ENCODE measurements around the gene MGRN1.

MGRN1 gene

DNA sequence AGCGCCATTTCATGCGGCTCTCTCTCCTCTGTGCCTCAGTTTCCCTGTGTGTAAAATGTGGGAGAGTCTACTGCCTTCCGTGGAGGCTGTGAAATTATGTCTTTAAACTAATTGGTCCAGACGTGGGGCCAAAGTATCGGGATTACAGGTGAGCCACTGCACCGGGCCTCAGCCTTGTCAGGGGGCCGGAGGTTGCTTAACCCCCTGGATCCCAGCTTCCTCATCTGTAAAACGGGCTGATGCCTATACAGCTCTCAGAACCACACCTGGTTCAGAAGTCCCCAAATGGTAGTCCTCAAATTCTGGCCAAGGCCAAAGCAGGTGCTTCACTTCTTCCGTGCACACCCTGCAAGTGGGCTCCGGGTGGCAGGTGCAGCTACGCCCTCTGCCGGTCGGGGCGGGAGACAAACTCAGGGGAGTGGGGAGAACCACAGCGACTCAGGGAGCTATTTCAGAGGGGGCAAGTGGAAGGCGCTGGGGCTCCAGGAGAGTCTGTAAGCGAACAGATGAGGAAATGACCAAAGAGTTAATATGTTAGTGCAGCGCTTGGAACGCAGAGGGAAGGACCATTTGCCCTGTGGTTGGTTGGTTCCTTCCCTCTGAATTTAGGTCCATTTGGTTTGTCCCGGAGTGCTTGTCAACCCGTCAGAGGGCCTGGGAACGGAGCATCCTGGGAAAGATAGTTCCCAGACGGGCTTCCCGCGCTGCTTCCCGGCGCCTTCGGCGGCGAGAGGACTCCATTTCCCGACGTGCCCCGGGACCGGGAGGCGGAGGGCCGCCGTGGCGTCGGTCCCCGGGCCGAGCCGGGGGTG lies at the start of gene MGRN1:
MGRN1 (plus strand) TSS at position 812 of the 812 bp plus-strand sequence. CDS start 135 bp downstream, outside the sequence.
- peak; percentile 93 for DNase-seq

- DNase-seq = no peak
Measured at GRCh38 chr16:4574919-4575705, 49.5 kb upstream of the MGRN1 start.

DNA sequence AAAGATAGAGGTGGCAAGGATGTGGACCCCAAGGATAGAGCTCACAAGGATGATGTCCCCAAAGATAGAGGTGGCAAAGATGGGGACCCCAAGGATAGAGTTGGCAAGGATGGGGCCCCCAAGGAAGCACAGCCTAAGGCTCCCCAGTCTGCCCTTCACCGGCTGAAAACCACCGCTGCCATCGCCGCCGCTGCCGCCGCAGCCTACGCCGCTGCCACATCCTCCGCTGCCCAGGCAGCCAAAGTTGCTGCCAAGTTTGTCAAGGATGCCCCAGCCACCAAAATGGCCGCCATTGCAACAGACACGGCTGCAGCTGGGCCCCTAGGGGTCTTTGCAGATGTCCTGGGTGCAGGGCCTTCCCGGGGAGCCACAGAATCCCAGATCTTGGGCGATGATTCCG lies 48.6 kb upstream of the MGRN1 start:
- DNase-seq = no peak

- DNase-seq = peak; percentile 58
Measured at GRCh38 chr16:4578961-4579530, 45.6 kb upstream of the MGRN1 start.

- no peak for DNase-seq
Measured at GRCh38 chr16:4580250-4580649, 44.4 kb upstream of the MGRN1 start.

DNA sequence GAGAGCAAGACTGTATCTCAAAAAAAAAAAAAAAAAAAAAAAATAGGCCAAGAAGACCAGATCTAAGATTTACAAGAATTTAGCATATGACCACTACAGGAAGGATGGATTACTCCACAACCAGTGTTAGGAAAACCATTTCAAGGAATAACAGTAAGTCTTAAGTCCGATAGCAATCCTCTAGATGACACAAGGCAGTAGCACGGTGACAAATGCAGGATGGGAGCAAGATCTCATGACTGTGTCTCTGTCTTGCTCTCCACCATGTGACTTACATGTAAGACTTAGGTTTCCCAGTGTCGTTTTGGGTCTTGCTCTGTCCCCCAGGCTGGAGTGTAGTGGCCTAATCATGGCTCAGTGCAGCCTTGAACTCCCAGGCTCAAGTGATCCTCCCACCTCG lies 40.7 kb upstream of the MGRN1 start:
- no peak for DNase-seq

DNA sequence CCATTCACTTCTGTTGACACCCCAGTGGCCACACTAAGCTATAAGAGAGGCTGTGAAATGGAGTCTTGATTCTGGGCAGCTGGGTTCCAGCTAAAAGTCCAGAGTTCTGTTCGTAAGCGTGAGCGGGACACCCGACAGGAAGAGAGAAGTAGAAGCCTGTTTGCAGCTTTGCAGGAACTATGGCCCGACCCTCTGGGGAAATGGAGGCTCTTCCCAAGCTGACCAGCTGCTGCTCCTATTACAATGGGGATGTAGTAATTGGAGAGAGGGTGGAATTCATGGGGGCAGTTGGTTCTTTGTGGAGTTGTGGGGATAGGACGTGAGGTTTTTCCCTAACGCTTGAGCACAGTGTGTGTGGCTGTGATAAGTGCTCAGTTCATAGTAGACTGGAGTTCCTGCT lies 38.3 kb upstream of the MGRN1 start:
- DNase-seq = no peak

DNA sequence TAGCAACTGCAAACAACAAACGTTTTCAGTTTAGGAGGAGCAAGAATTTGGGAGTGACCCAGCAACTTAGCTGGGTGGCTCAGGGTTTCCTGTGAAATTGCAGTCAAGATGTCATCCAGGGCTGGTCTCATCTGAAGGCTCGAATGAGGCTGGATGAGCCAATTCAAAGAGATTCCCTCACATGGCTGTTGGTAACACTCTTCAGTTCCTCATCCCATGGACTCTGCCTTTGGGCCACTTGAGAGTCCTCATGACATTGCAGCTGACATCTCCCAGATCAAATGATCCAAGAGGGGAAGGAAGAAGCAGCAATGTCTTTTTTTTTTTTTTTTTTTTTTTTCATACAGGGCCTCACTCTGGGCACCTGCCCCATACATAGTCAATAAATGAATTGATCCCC lies 36.2 kb upstream of the MGRN1 start:
- no peak for DNase-seq

GRCh38 chr16:4588961-4589360 lies 35.7 kb upstream of the MGRN1 start:
- DNase-seq = no peak

DNA sequence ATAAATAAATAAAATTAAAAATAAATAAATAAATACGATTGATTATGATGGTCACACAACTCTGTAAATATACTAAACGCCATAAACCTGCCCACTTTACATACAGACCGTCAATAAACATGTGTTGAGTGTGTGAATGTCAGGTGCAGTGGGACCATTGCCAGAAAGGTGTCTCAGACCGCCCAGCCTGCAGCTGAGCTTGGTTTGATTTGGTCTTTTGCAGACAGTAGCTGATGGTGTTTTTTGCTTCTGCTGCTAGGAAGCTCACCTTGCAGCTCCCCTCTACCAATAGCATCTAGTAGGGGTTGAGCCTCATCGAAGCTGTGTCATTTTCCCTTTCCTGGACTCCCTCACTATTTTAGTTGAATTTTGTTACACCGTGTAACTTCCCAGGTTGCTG lies 33.4 kb upstream of the MGRN1 start:
- no peak for DNase-seq

GRCh38 chr16:4591706-4592470 lies 32.7 kb upstream of the MGRN1 start:
- DNase-seq = no peak

DNA sequence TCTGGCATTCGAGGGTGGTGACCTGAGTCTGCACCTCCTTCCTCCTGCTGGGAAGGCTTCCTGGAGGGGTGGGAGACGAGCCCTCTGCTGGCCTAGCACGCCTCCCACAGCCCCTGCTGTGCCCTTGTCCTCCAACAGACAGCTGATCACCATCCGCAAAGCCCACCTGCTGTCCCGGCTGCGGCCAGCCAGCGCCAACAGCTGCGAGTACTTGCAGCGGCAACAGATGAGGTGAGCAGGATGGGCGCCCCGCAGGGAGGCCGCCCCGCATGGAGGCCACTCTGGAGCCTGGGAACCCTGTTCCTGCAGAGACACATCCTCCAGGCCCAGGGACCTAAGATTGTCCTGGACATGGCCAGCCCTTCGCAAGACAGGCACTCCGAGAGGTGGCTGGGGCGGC lies 31.5 kb upstream of the MGRN1 start:
- peak; percentile 20 for DNase-seq

DNA sequence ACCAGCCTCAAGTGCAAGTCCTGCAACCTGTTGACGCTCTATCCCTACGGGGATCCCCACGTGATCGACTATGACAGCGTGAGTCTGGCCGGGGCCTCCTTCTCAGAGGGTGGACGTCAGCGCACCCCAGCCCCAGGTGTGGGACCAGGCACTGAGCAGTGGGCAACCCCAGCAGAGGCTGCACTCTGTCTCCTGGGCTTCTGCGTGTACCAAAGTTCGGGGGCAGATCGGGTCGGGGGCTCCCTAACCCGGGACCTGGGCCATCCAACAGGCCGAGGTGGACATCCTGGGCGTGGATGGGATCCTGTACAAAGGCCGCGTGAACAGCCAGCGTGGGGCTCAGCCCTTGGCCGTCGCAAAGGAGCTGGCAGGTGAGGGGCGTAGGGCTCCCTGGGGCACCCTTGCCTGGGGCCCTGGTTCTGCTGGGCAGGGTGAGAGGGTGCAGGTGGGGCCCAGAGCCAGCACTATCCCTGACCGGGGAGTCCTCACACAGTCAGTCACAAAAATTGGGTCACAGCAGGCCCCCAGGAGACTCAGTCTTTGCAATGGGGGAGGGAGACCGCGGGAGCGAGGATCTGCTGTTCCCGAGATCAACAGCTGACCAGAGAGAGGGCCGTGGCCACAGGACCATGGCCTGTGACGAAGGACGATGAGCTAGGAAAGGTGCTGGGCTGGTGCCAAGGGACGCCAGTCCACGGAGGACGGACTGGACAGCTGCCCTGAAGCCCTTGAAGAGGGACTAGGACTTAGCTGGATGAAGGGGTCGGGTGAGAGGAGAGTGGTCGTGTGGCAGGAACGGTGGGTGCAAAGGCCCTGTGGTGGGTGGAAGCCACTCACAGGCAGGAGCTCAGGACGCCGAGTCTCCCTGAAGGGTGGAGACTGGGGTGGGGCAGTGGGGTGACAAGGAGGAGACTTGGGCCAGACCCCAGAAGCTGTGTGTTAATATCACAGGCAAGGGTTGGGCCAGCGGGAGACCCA lies 29.9 kb upstream of the MGRN1 start:
- DNase-seq = no peak

DNA sequence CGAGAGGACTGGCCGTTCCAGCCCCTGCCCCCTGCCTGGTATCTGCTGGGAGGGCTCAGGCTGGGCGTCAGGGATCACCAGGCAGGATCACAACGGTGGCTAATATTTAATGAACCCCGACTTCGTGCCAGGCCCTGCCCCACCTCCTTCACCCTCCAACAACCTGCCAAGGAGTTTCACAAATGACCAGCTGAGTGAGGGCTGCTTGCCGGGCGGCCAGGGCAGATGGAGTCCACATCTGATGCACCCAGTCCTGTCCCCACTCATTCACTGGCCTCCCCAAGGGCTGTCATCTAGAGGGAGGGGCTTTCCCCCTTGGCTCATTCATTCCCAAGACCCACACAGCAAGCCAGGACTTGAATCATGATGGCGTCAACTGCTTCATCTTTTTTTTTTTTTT lies 27.5 kb upstream of the MGRN1 start:
- DNase-seq = no peak

- no peak for DNase-seq
Measured at GRCh38 chr16:4599037-4599436, 25.6 kb upstream of the MGRN1 start.

DNA sequence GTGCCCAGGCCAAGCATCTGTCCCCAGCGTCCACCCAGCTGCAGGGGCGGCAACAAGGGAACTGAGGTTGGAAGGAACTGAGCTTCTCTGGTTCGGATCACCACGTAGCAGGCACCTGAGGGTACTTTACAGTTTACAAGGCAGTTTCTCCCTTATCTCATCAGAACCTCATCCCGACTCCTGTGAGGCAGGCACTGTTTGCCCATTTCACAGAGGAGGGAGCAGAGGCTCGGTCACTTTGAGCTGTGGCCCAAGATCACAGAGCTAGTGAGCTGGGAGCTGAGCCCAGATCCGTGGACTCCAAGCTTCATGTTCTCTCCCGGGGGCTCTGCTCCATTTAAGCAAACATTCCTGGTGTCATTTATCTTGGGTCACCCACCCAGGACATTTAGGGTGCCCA lies 25.1 kb upstream of the MGRN1 start:
- no peak for DNase-seq

DNA sequence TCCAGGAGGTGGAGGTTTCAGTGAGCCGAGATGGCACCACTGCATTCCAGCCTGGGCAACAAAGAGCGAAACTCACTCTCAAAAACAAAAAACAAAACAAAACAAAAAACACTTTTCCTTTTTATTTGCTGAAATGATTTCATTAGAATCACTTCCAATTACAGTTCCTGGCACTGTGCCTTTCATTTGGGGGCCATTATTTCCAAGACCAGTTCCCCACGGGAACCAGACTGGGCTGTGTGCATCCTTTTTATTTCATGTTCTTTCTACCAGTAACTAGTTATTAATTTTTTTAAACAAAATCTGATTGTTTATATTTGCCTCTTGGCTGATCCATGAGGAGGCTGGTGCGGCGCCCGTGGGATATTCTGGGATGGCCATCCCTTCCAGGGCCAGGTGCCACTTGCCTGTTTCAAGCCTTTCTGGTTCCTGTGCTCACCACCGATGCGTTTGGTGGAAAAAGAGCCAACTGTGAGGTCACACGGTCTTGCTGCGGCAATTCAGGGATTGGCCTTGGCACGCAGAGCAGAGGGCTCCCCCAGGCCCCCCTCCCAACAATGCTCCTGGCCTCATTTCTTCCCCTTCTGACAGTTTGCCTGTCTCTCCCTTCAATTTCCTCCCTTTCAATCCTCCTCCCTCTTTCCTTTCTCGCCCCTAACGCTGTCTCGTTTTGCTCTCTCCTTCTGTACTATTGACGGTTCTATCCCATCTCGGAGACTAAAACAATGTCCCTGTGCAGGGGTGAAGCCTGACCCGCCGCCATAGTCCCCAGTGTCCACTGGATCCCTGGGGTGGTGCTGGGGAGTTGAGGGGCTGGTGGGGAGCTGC lies 23.4 kb upstream of the MGRN1 start:
- no peak for DNase-seq

- DNase-seq = no peak
Measured at GRCh38 chr16:4601864-4602186, 22.8 kb upstream of the MGRN1 start.

GRCh38 chr16:4602331-4602730 lies 22.3 kb upstream of the MGRN1 start:
- DNase-seq = no peak

DNA sequence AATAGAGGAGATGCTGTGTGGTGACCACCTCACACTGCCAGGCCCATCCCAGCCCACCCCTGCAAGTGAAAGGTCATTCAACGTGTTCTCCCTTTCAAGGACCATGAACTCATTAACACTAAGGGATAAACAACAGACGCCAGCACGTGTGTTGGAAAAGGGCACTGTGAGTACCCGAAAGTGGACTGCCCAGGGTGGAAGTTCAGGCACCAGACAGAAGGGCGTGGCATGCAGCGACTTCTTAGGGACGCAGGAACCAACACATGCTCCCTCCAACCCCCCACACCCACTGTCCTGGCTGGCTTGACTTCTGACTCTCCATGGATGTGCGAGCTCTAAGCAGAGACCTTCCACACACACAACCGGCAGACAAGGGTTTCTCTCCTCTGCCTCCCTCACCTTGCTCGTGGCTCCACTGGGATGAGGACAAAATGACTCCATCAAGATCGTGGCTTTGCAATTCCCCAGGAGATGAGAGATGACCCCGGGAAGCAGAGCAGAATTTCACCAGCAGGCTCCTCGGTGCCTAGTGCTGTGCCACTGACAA lies 20.9 kb upstream of the MGRN1 start:
- DNase-seq = no peak

DNA sequence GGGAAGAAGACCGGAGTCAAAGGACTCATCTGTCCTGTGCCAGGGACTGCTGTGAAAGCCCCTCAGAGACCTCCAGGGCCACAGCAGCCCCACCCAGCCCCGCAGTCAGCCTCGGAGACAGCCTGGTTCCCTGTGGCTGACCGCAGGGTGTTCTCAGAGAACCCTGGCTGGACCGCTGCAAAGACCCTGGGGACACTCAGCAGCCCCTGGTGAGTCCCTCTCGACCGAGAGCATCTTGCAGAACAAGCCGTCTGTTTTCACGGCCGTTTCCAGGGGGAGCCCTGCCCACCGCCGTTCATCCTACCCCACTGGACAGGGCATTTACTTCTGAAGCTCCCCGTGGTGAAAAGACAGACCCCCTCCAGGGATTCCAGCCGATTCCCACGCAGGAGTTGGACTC lies 20.2 kb upstream of the MGRN1 start:
- no peak for DNase-seq
